PC-9 (cell line): Measurements from ENCODE around the gene PALLD.
"Not testable (repeated sequence)": the region's sequence is repeated elsewhere in the genome, so short reads cannot be mapped to it uniquely, and the experiment has no call there.

Source experiments
- CTCF ChIP-seq: fragments of 200-600 bp; sonication (generic); conservative IDR thresholded peaks from 2 replicates; pipeline ENCODE4 v1.6.1; 2017; ENCODE audit warnings: mixed run types, antibody characterized with exemption, mild to moderate bottlenecking, moderate library complexity
- EZH2 ChIP-seq: fragments of 200-600 bp; sonication (generic); IDR thresholded peaks from 2 replicates; pipeline ENCODE4 v1.8.0; 2017; ENCODE audit warnings: antibody characterized with exemption, low read depth

DNA sequence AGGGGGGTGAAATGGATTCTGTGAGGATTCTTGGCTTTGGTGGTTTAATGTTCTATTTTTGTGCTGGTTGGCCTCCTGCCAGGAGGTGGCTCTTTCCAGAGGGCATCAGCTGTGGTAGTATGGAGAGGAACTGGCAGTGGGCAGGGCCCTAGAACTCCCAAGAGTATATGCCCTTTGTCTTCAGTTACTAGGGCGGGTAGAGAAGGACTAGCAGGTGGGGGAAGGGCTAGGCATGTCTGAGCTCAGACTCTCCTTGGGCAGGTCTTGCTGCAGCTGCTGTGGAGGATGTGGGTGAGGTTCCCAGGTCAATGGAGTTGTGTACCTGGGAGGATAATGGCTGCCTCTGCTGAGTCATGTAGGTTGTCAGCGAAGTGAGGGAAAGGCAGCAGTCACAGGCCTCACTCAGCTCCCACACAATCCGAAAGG is 456.0 kb downstream of the PALLD start:
- not testable (repeated sequence) for TF ChIP-seq CTCF, EZH2
